Hematopoietic multipotent progenitor cell treated with erythropoietin and hydrocortisone succinate and interleukin-3 and kit ligand, for 4 days (in vitro differentiated cells): Measurements from ENCODE around the gene KIAA0319L.
A peak's percentile ranks its signal among the peaks of the same experiment; 100 is the strongest.
"Not testable (repeated sequence)": the region's sequence is repeated elsewhere in the genome, so short reads cannot be mapped to it uniquely, and the experiment has no call there.

Source experiments
- DNase-seq: peaks from one replicate; pipeline ENCODE4 v3.0.0-alpha.2; 2015

KIAA0319L gene

GRCh38 chr1:35580949-35581388 is 23.8 kb upstream of the KIAA0319L start:
- no peak for DNase-seq

- peak; percentile 93 for DNase-seq
Measured at GRCh38 chr1:35577071-35577998, 20.1 kb upstream of the KIAA0319L start.

GRCh38 chr1:35576766-35577070 is 19.5 kb upstream of the KIAA0319L start:
- not testable (repeated sequence) for DNase-seq

DNA sequence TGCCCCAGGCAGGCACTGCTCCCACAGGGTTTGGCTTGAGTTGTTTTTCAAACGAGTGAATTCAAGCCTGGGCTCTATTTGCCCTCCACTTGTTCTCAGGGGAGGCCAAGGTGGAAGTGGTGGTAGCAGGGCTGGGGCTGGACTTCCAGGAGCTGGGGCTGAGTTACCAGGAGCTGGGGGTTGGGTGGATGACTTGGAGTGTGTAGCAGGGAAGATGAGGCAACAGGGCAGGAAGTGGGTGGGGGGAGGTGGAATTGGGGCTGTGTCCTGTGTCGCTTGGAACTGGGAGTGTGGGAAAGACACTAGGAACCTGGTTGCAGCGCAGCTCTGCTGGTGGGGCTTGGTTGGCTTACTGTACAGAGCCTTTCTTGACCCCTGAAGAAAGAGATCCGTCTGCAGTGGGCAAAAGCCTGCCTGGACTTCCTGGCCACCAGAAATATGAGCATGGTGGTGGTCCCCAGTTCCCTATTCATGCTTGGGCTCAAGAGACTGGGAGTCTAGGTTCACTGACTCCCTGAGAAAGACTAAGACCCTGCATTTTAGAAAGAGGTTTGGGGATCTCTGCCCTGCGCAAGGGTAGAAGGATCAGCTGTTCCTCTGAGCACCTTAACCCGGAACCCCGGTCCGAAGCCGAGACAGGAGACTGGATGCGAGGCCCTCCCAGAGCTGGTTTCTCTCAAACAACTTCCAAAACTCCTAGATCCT is 19.0 kb upstream of the KIAA0319L start:
- peak; percentile 50 for DNase-seq

DNA sequence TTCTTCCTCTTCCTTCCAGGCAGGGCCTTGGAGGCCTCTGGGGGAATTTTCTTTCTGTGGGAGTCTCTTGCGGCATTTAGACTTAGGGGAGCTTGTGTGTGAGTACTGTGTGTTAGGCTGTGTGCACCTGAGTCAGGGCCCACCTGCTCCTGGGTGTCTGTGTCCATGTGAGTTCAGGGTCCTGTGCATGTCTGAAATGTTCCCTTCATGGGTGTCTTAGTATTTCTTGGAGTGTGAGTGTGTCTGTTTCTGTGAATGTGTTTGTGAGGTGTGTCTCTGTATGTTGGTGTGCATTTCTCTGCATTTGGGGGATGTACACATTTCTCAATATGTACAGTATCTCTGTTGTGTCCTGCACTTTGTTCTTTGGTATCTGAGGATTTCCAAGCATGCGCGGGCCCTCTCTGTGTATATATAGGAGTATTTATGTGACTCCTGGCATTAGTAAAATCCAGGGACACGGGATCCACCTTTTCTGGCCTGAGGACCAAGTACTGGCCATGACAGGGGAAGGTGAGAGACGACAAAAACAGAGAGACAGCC is 18.3 kb upstream of the KIAA0319L start:
- DNase-seq, result no peak

DNA sequence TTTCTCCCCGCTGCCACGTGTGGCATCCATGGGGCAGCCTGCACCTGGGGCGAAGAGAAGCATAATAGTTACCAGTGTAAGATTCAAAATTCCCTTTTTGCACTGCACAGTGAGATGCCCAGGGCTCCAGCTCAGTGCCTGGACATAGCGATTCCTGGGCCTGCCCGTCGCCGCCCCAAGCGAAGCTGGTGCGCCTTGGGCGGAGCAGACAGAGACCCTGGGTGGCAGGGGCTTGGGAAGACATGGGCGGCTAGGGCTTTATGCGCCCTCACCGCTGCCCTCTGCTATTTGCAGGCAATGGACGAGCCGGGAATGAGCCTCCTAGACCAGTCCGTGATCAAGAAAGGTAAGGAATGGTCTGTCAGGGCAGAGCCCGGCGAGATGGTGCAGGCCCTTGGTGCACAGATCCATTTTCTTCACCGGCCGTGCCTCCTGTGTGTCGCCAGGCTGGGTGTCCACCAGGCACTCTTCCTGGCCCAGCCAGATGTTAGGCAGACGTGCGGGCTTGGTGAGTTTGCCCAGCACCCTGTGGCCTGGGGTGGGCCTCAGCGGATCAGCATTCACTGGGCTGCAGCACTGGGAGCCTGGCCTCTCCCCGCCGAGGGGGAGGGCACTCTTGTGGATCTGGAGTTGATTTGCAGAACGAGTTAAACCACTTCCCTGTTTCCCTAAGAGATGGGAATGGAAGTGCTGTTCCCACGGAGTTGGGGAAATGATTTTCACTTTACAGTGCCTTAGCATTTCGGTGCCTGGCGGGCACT is 17.6 kb upstream of the KIAA0319L start:
- no peak for DNase-seq

GRCh38 chr1:35574125-35574654 is 17.0 kb upstream of the KIAA0319L start:
- no peak for DNase-seq

DNA sequence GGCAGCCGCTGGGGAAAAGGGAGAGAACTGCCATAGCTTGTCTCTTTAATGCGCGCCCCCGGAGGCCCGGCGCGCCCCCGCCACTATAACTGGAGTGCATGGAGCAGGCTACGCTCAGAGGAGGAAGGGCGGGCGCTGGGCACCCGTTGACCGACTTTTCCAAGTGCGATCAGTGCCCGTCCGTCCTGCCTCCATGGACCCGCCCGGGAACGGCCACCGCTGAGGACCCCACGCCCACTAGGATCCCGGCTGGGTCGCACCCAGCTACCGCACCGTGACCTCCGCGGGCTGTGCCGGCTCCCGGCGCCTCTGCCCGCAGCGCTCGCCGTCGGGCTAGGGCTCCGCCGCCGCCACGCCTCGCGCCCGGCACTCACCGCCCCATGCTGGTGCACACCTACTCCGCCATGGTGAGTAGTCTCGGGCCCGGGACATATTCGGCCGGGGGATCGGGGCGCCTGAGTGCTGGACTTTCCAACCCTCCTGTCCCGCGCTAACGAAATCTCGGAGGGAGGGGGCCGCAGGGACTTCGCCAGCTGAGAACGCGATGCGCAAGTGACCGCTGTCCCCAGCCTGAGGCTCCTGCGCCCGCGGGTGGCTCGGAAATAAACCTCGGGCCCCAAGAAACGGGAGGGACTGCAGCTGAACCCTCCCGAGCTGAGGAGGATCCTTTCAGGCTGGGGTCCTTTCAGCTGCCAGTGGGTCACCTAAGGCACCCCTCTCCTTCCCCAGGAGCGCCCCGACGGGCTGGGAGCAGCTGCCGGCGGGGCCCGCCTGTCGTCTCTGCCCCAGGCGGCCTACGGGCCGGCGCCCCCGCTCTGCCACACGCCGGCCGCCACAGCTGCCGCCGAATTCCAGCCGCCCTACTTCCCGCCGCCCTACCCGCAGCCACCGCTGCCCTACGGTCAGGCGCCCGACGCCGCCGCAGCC is 16.3 kb upstream of the KIAA0319L start, which contains the start of gene TFAP2E:
Gene TFAP2E, plus strand, starts transcription at position 117 of the 927 bp plus-strand sequence. Its CDS starts 264 bp downstream, at position 381.
- DNase-seq, result peak; percentile 58

- no peak for DNase-seq
Measured at GRCh38 chr1:35572296-35572695, 15.1 kb upstream of the KIAA0319L start.

- no peak for DNase-seq
Measured at GRCh38 chr1:35571263-35571662, 14.1 kb upstream of the KIAA0319L start.

- DNase-seq, result no peak
Measured at GRCh38 chr1:35570589-35571137, 13.5 kb upstream of the KIAA0319L start.

DNA sequence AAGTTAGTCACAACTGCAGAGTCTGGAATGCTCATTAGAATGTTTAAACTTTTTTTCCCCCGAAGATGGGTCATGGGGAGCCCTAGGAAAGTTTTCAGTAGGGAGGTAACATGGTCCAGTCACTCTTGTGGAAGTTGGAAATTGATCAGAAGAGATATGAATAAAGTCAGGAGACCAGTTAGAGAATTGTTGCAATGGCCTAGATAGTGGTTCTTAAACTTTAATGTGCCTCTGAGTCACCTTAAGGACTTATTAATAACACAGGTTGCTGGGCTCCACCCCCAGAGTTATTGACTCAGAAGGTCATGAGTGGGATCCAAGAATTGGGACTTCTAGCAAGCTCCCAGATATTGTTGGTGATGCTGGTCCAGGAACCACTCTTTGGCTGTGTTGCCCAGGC is 12.7 kb upstream of the KIAA0319L start:
- DNase-seq, result no peak

DNA sequence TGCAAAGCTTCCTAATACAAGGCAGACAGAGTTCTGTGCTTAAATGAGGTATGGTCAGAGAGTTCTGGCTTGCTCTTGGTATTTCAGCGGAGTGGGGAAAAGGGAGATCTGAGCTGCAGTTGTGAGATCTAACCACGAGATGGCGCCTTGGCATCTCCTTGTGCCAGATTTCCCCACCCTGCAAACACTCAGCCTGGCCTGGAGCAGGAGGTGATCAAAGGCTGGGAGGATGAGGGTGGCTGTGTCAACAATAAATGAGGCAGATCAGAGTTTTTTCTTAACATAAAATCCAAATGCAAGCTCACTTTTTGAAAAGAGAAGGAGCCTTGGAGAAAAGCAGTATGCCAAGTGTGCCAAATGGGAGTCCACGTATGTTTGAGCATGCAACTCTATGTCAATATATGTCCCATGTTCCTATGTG is 11.8 kb upstream of the KIAA0319L start:
- DNase-seq, result peak; percentile 86

GRCh38 chr1:35567947-35568558 is 10.8 kb upstream of the KIAA0319L start:
- no peak for DNase-seq

DNA sequence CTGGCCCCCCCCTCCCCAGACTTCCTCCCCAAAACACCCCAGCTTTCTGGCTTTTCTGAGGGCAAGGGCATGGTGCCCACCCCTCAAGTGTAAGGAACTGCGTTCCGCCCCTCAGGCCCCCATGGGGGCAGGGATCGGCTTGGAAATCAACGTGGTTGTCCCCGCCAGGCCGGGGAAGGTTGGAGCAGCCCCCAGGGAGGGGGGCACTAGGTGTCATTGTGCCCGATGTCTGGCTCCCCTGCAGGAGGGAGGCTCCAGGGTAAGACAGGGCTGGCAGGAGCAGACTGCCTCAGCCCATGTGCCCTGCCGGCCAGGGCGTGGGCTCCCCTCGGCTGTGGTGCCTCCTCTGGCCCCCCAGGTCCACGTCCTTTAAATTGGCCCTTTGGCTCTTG is 8.5 kb upstream of the KIAA0319L start:
- no peak for DNase-seq

- DNase-seq, result no peak
Measured at GRCh38 chr1:35564884-35565741, 7.9 kb upstream of the KIAA0319L start.

DNA sequence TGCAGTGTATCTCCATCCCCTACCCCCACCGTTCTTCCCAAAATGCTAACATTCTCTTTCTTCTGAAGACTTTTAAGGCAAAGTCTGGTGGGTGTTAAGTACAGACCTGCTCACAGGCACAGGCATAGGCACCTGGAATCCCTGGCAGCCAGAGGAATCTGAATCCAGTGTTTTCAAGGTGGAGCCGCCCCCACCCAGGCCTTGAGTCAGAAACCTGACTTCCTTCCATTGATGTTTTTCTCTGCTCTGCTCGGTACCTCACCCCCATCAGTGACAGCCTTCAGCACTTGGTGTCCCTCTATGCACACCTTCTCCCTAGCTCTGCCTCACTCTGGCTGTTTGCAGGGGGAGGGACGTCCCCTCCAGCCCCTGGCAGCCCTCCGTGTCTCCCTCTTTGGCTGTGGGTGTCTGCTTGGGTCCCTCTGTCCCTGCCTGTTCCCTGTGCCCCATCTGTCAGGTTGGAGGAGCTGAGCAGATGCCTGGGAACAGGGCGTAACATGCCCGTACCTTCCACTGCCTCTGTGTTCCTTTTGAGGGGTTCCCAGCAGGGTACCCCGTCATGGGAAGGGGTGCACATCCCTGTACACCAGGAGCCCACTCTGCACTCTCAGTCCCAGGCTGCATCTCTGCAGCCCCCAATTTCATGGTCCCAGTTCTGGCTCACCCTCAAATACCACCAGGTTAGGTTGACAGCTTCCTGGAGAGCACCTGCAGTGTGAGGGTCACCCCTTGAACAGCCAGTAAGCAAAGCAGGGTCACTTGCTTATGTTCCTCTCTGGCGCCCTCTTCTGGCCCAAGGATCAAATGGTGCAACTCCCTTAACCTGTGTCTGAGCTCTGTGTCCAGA is 7.1 kb upstream of the KIAA0319L start:
- DNase-seq, result peak; percentile 91

DNA sequence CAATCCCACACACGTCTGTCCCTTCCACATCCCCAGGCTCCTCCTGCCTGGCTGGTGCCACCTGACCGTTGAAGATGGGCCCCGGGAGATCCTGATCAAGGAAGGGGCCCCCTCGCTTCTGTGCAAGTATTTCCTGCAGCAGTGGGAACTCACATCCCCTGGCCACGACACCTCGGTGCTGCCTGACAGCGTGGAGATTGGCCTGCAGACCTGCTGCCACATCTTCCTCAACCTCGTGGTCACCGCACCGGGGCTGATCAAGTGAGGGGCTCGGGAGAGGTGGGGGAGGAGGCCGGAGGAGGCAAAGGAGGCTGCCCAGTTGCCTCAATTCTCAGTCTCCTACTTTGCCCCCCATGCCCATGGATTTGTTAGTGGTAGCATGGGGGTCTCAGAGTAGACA is 6.0 kb upstream of the KIAA0319L start:
- no peak for DNase-seq
